ENCODE results near the gene APMAP. TPM values are rescaled to one million over a fixed set of nuclear protein-coding genes. Genes with fewer than 3 reads are reported as not detected.

The APMAP gene
- total RNA-seq, 1 donor from 2014 or later: 95.2 TPM

GRCh38 chr20:25033924-25034300 is 41.4 kb upstream of the APMAP start:
- Mint-ChIP-seq H3K4me3 (ENCODE audit: unreplicated experiment) (no peak overlapping the region), H3K4me1 (ENCODE audit: unreplicated experiment) (peaks cover 39% of the 10 kb centered on the region), H3K27me3 (ENCODE audit: unreplicated experiment) (peaks cover 2% of the 10 kb centered on the region), H3K9me3 (ENCODE audit: unreplicated experiment) (no peaks in the 10 kb centered on the region), H3K27ac (ENCODE audit: unreplicated experiment) (no peak overlapping the region), H3K36me3 (ENCODE audit: low read depth, unreplicated experiment) (peaks cover 4% of the 10 kb centered on the region)
- DNase-seq (ENCODE audit: low spot score): no peak
- no peak for TF ChIP-seq CTCF (IDR thresholded peaks at IDR 0.05; ENCODE audit: unreplicated experiment)

DNA sequence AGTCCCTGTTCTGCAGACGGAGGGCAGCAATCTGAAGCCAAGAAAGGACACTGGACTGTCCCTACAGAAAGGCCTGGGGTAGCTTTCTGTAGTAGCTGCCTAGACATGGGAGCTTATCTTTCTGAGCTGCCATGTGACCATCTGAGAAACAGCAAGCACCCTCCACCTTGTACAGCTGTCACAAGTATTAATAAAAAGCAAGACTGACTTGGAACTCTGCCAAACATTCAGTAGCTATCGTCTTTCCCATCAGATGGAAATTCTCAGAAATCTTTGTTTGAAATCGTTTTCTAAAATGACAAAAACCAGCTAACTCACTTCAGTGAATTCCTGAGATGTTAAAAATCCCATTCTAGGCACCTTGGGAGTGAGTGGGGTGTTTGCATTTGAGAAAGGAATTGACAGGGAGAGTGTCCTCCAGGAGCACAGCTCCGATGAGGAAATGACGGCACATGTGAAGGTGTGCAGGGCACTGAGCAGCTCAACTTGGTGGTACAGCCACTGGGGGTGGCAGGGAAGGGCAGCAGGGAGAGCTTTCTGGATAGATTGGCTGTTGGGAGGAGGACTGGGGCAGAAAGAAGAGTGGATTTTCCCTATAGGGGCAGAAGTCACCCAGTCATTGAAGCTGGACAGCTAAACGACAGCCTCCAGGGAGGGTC is 40.8 kb upstream of the APMAP start:
- Mint-ChIP-seq H3K27me3 (ENCODE audit: unreplicated experiment) (peaks cover 2% of the 10 kb centered on the region), H3K4me3 (ENCODE audit: unreplicated experiment) (no peak overlapping the region), H3K36me3 (ENCODE audit: low read depth, unreplicated experiment) (peaks cover 4% of the 10 kb centered on the region), H3K27ac (ENCODE audit: unreplicated experiment) (no peak overlapping the region), H3K9me3 (ENCODE audit: unreplicated experiment) (no peaks in the 10 kb centered on the region), H3K4me1 (ENCODE audit: unreplicated experiment) (peaks cover 39% of the 10 kb centered on the region)
- TF ChIP-seq CTCF (IDR thresholded peaks at IDR 0.05; ENCODE audit: unreplicated experiment): no peak
- no peak for DNase-seq (ENCODE audit: low spot score)

DNA sequence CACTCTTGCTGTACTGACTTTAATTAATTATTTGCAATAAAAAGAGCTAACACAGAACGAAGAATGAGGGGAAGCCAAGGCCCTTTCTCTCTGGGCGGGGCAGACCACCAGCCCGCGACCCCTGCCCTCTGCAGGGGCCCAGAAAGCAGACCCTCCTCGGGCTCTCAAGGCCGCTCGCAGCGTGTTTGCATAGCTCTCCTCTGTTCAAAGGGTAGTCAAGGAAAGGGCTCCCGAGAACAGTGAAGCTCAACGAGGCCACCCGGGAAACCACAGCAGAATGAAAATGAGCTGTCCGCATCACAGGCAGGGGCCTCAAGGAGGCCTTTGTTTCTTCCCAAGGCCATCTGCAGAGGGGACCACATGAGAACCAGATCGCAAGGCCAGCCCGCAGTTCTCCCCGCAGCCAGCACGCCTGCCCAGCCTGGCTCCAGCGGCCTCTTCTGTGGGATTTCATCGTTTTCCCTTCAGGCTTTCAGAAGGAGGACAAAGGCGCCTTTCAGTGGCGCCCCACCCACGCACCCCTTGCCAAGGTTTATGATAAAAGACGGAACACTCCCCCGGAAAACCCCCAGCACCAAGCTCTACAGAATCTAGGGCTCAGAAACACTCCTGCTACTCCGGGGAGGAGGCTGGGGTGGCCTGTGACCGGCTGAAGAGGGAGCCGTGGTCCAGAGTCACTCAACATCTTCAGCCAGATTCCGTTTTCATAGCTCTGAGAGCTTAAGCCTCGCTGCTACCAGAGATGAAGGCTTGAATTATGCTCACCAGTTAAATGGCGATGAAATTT is 40.1 kb upstream of the APMAP start:
- no peak overlapping the region for H3K27ac Mint-ChIP-seq (ENCODE audit: unreplicated experiment)
- no peaks in the 10 kb centered on the region for H3K9me3 Mint-ChIP-seq (ENCODE audit: unreplicated experiment)
- no peak overlapping the region for H3K4me3 Mint-ChIP-seq (ENCODE audit: unreplicated experiment)
- H3K27me3 Mint-ChIP-seq (ENCODE audit: unreplicated experiment): peaks cover 2% of the 10 kb centered on the region
- H3K36me3 Mint-ChIP-seq (ENCODE audit: low read depth, unreplicated experiment): peaks cover 4% of the 10 kb centered on the region
- peaks cover 32% of the 10 kb centered on the region for H3K4me1 Mint-ChIP-seq (ENCODE audit: unreplicated experiment)
- TF ChIP-seq CTCF (IDR thresholded peaks at IDR 0.05; ENCODE audit: unreplicated experiment): no peak
- DNase-seq (ENCODE audit: low spot score): no peak

DNA sequence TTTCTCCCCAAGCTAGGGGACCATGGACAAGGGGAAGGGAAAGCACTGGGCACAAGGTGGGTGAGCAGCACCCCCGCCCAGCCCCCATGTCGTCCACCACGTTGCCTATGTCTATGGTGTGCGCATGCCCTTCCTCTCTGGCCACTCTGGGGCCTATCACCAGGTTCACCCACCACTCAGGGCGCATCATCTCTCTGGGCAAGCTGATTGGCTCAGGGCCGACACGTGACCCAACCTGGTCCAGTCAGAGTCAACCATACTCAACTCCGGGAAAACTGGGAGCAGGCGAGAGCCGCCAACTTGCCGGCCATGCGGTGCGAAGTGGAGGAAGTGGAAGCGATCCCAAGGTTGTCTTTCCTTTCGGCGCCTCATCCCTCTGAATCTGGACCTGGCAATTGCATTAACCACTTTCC is 39.5 kb upstream of the APMAP start:
- Mint-ChIP-seq H3K9me3 (ENCODE audit: unreplicated experiment) (no peaks in the 10 kb centered on the region), H3K27ac (ENCODE audit: unreplicated experiment) (no peak overlapping the region), H3K27me3 (ENCODE audit: unreplicated experiment) (peaks cover 2% of the 10 kb centered on the region), H3K36me3 (ENCODE audit: low read depth, unreplicated experiment) (peaks cover 4% of the 10 kb centered on the region), H3K4me1 (ENCODE audit: unreplicated experiment) (peaks cover 26% of the 10 kb centered on the region), H3K4me3 (ENCODE audit: unreplicated experiment) (no peak overlapping the region)
- TF ChIP-seq CTCF (IDR thresholded peaks at IDR 0.05; ENCODE audit: unreplicated experiment): no peak
- no peak for DNase-seq (ENCODE audit: low spot score)

- no peak overlapping the region for H3K27ac Mint-ChIP-seq (ENCODE audit: unreplicated experiment)
- H3K27me3 Mint-ChIP-seq (ENCODE audit: unreplicated experiment): peaks cover 2% of the 10 kb centered on the region
- no peak for DNase-seq (ENCODE audit: low spot score)
- no peak for TF ChIP-seq CTCF (IDR thresholded peaks at IDR 0.05; ENCODE audit: unreplicated experiment)
- no peak overlapping the region for H3K4me3 Mint-ChIP-seq (ENCODE audit: unreplicated experiment)
- H3K36me3 Mint-ChIP-seq (ENCODE audit: low read depth, unreplicated experiment): peaks cover 4% of the 10 kb centered on the region
- H3K4me1 Mint-ChIP-seq (ENCODE audit: unreplicated experiment): peaks cover 18% of the 10 kb centered on the region
- no peaks in the 10 kb centered on the region for H3K9me3 Mint-ChIP-seq (ENCODE audit: unreplicated experiment)
Observed at GRCh38 chr20:25031241-25031640, 38.7 kb upstream of the APMAP start.
